HTERT RPE-1 (cell line): ENCODE measurements around the gene DNAH3.
"Not testable (repeated sequence)": the region's sequence is repeated elsewhere in the genome, so short reads cannot be mapped to it uniquely, and the experiment has no call there.

Source experiments
- in situ Hi-C: fragments of 300-500 bp; cut with MboI; formaldehyde crosslinking; loops from 4 replicates; pipeline ENCODE4 v1.14.3; 2020; ENCODE audit warnings: low sequenced_read_pairs

DNAH3 gene

DNA sequence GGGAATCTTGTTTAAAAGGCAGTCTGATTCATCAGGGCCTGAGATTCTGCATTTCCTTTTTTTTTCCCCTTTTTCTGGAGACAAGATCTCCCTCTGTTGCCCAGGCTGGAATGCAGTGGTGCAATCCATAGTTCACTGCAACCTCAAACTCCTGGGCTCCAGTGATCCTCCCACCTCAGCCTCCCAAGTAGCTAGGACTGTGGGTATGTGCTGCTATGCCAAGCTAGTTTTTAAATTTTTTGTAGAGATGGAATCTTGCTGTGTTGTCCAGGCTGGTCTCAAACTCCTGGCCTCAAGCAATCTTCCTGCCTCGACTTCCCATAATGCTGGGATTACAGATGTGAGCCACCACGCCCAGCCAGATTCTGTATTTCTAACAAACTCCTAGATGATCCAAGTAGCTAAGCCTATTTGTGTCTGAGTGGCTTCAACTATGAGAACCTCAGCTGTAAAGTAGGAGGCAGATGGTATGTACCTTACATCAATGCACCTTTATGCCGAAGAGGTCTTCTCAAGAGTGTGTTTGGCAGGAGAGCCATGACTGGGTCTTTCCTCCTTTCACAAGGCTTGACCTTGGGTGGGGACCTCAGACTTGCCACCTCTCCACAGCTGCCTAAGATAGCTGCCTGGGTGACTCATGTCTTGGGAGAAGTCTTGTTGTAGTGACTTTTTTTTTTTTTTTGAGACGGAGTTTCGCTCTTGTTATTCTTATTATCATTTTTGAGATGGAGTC is 18.8 kb upstream of the DNAH3 start:
- in situ Hi-C loops = no loop called here

DNA sequence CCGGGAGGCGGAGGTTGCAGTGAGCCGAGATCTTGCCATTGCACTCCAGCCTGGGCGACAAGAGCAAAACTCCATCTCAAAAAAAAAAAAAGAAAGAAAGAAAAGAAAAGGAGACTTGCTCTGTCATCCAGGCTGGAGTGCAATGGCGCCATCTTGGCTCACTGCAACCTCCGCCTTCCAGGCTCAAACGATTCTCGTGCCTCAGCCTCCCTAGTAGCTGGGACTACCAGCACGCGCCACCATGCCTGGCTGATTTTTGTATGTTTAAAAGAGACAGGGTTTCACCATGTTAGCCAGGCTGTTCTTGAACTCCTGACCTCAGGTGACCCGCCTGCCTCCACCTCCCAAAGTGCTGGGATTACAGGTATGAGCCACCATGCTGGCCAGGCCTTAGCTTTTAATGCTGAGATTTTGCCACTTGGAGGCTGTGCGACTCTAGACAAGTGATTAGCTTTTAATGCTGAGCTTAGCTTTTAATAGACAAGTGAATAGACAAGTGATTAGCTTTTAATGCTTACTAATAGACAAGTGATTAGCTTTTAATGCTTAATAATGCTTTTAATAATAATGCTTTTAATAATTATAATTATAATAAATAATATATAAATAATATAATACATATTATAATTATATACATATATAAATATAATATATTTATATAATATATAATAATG is 17.4 kb upstream of the DNAH3 start:
- in situ Hi-C loops = no loop called here

DNA sequence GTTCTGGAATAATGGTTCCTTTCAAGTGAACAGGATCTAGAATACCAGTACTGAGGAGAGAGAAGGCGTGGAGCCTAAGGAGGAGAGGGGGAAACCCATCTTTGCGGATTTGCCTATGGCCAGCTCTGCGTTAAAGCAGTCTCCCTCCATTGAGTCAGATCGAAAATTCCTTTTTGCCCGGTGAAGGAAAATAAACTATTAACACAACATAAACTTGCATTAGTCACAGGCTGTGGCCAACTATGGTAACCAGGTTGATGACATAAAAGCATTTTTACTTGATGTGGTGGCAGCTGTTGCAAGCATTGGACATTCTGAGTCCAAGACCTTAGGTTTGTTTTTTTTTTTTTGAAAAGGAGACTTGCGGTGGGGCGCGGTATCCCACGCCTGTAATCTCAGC is 16.7 kb upstream of the DNAH3 start:
- in situ Hi-C loops = no loop called here

DNA sequence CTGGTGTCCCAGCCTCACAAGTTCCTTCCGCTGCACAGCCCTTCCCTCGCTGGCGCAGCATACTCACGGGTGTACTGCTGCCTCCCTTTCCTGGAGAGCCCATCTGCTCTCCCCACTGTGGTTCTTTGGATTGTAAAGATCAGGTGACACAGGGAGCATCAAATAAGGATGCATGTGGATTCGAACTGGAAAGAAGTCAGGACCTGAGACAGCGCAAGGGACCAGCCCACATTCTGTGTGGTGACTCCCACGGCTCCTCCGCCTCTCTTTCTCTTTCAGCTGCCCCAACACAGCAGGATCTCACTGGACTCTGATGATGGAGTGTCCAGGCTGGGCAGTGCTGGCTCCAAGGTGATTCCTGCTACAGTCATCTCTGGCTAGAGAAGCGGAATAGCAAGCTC is 15.9 kb upstream of the DNAH3 start:
- in situ Hi-C loops = no loop called here

DNA sequence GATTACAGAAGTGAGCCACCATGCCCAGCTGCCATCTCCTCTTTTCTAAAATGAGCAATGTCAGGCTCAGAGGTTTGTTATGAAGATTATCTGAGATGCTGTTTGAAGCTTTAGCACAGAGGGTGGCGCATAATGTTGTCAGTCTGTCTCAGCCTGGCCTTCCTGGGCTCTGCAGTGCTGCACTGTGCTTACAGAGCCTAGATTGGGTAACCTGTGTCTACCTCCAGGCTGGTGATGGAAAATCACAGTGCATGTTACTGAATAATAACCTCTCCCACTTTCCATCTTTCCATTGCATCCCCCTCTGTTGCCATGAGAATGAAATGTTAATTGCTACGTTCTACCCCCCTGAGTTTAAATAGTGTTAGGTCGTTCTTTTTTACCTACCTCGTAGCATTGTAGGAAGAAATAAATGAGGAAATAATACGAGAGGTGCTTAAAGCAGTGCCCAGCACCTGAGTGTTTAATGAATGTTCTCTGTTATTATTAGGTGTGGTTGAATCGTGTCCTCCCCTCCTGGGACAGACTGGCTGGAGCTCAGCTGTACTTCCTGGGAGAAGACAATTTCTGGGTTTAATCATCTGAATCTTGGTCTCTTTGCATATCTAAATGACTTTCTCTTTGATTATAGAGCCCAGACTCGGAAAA is 14.0 kb upstream of the DNAH3 start:
- in situ Hi-C loops = no loop called here

DNA sequence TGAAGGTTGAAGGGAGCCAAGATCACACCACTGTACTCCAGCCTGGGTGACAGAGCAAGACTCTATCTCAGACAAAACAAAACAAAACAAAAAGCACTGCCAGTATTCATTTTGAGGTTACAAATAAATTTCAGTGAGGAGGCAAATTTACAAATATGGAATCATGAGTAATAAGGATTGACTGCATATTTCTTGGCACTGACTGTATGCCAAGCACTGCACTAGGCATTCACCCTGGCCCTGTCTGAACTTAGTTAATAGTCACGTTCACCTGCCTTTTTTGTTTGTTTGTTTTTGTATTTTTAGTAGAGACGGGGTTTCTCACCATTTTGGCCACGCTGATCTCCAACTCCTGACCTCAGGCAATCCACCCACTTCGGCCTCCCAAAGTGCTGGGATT is 12.9 kb upstream of the DNAH3 start:
- in situ Hi-C loops = no loop called here

DNA sequence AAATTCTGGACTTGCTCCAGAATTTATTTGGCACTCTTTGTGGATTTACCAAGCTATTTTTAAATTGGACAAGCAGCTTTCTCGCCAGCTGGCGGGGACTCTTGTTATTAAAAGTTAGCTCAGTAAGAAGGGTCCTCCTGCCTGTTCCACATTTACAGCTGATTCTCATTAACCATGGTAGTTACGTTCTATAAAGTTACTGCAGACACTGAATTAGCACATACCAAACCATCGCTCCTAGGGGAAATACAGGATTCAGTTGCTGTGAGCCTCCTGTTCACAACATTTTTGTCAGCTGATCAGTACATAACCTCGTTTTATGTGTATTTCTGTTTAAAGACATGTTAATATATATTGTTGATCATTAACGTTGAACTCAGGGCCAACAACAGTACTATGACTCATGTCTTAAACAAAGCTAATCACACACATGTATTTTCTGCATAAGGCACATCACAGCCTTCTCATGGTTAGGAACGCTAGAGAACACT is 12.1 kb upstream of the DNAH3 start:
- in situ Hi-C loops = no loop called here

DNA sequence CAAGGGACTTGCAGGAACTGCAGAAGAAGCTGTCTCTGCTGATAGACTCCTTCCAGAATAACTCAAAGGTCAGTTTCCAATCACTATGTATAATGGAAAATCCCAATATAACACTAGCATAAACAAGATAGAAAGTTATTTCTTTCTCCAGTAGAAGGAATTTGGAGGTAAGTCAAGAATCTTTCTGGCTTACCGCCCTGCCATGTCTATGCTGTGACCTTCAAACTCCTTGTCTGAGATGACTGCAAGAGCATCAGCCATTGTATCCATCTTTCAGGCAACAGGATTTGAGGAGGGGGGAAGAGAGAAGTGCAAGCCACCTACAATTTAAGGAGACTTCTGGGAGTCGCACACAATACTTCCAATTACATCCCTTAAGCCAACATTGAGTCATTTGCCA is 10.6 kb upstream of the DNAH3 start:
- in situ Hi-C loops = no loop called here

DNA sequence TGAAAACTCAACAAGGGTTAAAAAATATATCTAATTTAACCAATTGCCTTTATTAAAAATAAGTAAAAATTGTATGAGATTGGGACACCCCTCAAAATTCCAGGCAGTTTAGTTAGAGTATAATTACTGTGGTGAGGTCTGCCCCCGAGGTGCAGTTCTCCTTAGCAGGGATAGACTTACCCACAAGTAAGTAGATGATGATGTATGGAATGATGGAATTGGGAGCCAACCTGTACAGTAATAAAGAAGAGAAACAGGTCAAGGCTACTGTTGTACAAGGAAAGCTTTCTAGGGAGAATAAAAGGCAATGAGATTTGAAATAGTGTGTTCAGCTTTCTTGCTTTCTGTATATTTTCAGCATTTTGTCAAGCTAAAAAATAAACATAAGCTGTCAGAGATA is 9.6 kb upstream of the DNAH3 start:
- in situ Hi-C loops = no loop called here

DNA sequence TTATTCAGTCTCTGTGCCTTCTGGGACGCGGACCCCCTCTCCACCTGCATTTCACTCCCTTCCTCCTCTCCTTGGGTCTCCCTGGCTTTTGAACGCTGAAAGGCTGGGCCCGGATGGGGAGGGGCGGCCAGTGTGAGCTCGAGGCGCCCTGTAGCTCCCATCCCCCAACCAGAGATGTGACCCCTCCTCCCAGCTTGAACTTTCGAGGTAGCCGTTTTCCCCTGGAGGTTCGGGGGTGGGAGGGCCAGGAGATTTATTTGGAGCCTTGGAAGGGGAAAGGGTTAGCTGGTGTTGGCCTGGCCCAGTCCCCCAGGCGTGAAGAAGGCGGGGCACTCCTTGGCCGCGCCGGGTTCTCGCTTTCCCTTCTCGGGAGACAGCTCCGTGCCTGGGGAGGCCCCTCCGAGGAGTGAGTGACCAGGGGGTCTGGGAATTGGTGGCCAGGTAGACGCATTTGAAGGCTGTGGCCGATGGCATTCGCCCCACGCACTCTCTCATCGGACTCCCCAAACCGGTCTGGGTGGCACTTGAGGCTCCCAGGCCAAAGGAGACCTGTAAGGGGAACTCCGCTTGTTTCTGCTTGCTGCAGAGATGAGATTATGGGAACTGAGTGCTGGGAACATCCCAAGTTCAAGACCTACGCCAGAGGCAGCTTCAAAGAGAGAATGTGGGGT is 8.8 kb upstream of the DNAH3 start:
- in situ Hi-C loops = no loop called here

DNA sequence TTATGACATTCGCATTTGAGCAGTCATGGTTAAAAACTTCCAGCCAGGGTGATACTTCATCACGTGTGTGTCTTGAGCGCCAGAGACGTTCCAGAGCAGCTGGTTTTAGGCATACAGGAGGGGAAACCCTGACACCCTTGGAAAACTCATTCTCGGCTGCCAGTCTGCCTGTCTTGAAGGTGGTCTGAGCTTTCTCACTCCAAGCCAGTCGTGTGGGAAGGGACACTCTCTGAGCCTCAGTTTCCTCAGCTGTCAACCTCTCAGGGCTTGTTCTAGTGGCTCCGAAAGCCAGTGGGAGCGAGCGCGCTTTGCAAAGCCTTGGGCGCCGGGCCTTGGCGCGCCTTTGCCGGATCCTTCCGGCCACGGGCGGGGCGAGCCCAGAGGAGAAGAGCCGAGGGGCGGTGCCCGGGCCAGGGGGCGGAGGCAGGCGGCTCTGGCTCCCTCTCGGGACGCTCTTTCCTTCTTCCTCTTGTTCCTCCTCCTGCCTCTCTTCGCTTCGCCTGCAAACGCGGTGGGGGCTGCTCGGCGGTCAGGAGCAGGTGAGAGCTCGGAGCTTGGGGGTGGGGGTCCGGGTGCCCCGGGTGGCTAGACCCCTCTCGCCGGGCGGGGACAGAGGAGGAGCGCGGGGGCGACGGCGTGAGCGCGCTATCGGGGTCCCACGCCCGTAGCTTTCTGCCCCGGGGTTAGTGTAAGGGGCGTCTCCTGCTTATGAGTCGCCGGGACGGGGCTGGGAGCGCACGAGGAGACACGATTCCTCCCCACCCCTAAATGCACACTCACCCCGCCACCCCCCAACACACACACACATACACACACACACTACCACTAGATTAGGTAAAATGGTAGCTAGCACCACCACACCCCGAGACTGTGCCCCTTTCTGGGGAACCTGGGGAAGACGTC is 7.8 kb upstream of the DNAH3 start, which contains the start of gene LDAF1:
Gene LDAF1 (plus strand): TSS at position 467 of the 903 bp plus-strand sequence. CDS start 2,509 bp downstream, outside the sequence.
- in situ Hi-C loops = no loop called here

DNA sequence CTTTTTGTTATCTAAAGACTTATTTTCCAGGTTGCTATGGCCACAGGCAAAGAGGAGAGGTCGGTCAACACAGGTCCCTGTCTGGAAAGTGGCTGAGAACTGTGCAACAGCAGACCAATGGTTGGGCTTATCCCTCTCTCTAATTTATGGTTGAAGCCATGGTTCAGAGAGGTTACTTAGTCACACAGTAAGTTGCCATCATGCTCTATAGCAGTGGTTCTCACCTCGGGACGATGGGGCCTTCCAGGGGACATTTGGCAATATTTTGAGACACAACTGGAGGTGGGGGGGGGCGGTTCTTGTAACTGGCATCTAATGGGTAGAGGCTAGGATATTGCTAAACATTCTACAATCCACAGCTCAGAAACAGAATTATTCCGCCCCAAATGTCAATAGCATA is 7.0 kb upstream of the DNAH3 start:
- in situ Hi-C loops = no loop called here

- in situ Hi-C loops = no loop called here
Measured at GRCh38 chr16:21156767-21157467, 6.3 kb upstream of the DNAH3 start.

- in situ Hi-C loops = not testable (repeated sequence)
Measured at GRCh38 chr16:21156011-21156410, 5.4 kb upstream of the DNAH3 start.

DNA sequence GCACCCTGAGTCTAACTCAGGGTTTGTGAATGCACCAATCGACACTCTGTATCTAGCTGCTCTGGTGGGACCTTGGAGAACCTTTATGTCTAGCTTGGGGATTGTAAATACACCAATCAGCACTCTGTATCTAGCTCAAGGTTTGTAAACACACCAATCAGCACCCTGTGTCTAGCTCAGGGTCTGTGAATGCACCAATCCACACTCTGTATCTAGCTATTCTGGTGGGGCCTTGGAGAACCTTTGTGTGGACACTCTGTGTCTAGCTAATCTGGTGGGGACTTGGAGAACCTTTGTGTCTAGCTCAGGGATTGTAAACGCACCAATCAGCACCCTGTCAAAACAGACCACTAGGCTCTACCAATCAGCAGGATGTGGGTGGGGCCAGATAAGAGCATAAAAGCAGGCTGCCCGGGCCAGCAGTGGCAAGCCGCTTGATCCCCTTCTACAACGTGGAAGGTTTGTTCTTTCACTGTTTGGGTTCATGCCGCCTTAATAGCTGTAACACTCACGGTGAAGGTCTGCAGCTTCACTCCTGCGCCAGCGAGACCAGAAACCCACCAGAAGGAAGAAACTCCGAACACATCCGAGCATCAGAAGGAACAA is 2.6 kb upstream of the DNAH3 start:
- in situ Hi-C loops = not testable (repeated sequence)

GRCh38 chr16:21152160-21153030 is 1.7 kb upstream of the DNAH3 start:
- in situ Hi-C loops = not testable (repeated sequence)

- in situ Hi-C loops = no loop called here
Measured at GRCh38 chr16:21145738-21146137, 4.9 kb downstream of the DNAH3 start.

GRCh38 chr16:21134053-21134452 is 16.6 kb downstream of the DNAH3 start:
- in situ Hi-C loops = no loop called here
